Measurements from ENCODE around the gene TEX44.

DNA sequence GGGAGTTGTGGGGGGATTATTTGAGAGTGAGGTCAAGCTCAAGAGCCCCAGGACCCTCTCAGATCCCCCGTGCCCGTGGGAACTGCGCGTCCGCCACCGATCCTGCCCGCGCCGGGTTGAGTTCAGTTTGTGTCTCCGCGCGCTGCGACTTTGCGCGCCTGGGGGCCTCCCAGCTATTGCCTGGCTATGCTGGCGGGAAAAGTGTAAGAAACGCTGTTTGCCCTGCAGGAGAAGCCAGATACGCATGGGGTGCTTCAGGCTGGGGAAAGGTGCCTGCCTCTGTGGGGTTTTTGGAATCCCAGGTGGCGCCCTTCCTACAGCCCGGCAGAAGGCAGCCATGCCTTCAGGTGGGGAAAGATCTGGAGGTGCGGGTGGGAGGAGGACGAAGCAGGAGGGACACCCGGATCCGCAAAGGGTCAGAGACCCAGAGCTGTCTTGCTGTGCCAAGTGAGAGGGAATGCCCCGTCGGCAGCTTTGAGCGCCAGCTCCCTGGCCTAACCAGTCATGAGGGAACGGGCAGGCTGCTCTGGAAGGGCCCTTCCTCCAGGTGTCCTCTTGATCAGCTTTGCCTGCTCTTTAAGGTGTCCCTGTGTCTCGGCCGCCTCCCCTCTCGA lies 22.5 kb downstream of the TEX44 start:
- TF ChIP-seq, protein P1, sequence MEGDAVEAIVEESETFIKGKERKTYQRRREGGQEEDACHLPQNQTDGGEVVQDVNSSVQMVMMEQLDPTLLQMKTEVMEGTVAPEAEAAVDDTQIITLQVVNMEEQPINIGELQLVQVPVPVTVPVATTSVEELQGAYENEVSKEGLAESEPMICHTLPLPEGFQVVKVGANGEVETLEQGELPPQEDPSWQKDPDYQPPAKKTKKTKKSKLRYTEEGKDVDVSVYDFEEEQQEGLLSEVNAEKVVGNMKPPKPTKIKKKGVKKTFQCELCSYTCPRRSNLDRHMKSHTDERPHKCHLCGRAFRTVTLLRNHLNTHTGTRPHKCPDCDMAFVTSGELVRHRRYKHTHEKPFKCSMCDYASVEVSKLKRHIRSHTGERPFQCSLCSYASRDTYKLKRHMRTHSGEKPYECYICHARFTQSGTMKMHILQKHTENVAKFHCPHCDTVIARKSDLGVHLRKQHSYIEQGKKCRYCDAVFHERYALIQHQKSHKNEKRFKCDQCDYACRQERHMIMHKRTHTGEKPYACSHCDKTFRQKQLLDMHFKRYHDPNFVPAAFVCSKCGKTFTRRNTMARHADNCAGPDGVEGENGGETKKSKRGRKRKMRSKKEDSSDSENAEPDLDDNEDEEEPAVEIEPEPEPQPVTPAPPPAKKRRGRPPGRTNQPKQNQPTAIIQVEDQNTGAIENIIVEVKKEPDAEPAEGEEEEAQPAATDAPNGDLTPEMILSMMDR (IDR thresholded peaks at IDR 0.05): no peak
- TF ChIP-seq SIN3A (IDR thresholded peaks at IDR 0.05; ENCODE audit: borderline replicate concordance, insufficient read depth, low read depth, low read length): no peak
- TF ChIP-seq POLR2AphosphoS5 (IDR thresholded peaks at IDR 0.05; ENCODE audit: low read depth, low read length): no peak
